Esophagus muscularis mucosa (tissue), 3 donors: Measurements from ENCODE around the gene FAM187B.

ENCODE experiments used
- POLR2A ChIP-seq: fragments of 450-650 bp; IDR thresholded peaks from one replicate; pipeline ENCODE4 v1.6.1; 2017; ENCODE audit warnings: antibody characterized with exemption, moderate library complexity, mild to moderate bottlenecking, low read depth
- POLR2AphosphoS5 ChIP-seq, 2 donors: sonication (generic); formaldehyde crosslinking; IDR thresholded peaks; one replicate each; pipeline ENCODE4 v1.6.1; 2017; ENCODE audit warnings: antibody characterized with exemption in 2 of 2
- TF ChIP-seq, protein P1 (sequence below), 3 experiments: fragments of 200-600 bp in 2 of 3; fragments of 450-650 bp in 1 of 3; sonication (generic) in 2 of 3; IDR thresholded peaks; one replicate each; pipeline ENCODE4 v1.5.1; 2017 to 2019; ENCODE audit warnings: antibody characterized with exemption in 3 of 3, mild to moderate bottlenecking in 2 of 3, moderate library complexity in 1 of 3

DNA sequence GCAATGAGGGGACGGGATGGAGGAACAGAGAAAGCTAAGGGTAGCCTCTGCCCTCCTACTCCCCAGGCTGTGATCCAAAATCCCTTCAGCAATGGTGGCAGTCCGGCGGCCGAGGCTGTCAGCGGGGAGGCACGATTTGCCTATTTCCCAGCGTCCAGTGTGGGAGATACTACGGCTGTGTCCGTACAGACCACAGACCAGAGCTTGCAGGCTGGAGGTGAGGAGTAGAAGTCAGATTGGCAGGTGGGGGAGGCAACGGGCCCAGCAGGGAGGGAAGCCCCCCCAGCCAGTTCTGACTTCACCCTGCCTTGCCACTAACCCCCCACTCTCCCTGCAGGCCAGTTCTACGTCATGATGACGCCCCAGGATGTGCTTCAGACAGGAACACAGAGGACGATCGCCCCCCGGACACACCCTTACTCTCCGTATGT lies 41.9 kb upstream of the FAM187B start:
- TF ChIP-seq, protein P1, sequence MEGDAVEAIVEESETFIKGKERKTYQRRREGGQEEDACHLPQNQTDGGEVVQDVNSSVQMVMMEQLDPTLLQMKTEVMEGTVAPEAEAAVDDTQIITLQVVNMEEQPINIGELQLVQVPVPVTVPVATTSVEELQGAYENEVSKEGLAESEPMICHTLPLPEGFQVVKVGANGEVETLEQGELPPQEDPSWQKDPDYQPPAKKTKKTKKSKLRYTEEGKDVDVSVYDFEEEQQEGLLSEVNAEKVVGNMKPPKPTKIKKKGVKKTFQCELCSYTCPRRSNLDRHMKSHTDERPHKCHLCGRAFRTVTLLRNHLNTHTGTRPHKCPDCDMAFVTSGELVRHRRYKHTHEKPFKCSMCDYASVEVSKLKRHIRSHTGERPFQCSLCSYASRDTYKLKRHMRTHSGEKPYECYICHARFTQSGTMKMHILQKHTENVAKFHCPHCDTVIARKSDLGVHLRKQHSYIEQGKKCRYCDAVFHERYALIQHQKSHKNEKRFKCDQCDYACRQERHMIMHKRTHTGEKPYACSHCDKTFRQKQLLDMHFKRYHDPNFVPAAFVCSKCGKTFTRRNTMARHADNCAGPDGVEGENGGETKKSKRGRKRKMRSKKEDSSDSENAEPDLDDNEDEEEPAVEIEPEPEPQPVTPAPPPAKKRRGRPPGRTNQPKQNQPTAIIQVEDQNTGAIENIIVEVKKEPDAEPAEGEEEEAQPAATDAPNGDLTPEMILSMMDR (IDR thresholded peaks at IDR 0.05), result no peak
- TF ChIP-seq POLR2AphosphoS5 (IDR thresholded peaks at IDR 0.05) (no peak), POLR2A (no peak)
